ENCODE results near the gene MYO1C.
"Not testable (repeated sequence)": the region's sequence is repeated elsewhere in the genome, so short reads cannot be mapped to it uniquely, and the experiment has no call there.

MYO1C gene

GRCh38 chr17:1464186-1464585 is 28.3 kb downstream of the MYO1C start:
- no peak for DNase-seq (ENCODE audit: low read depth)

GRCh38 chr17:1462164-1463112 is 30.0 kb downstream of the MYO1C start:
- no peak for DNase-seq (ENCODE audit: low read depth)

- no peak for DNase-seq (ENCODE audit: low read depth)
These were observed 31.1 kb downstream of the MYO1C start for GRCh38 chr17:1461198-1461944.

- no peak for DNase-seq (ENCODE audit: low read depth)
These were observed 32.3 kb downstream of the MYO1C start for GRCh38 chr17:1460233-1460632.

GRCh38 chr17:1455797-1456599 is 36.5 kb downstream of the MYO1C start, which contains the start of gene CRK:
TSS of gene CRK (minus strand) at chr17:1456232. CDS start at chr17:1456117, 115 bp downstream.
- peak; percentile 94 for DNase-seq (ENCODE audit: low read depth)

- no peak for DNase-seq (ENCODE audit: low read depth)
These were observed 37.1 kb downstream of the MYO1C start for GRCh38 chr17:1455291-1455796.

GRCh38 chr17:1454541-1454940 is 37.9 kb downstream of the MYO1C start:
- DNase-seq (ENCODE audit: low read depth): no peak

- not testable (repeated sequence) for DNase-seq (ENCODE audit: low read depth)
These were observed 38.8 kb downstream of the MYO1C start for GRCh38 chr17:1453694-1454093.

- DNase-seq (ENCODE audit: low read depth): no peak
These were observed 39.6 kb downstream of the MYO1C start for GRCh38 chr17:1452836-1453235.

GRCh38 chr17:1450261-1450660 is 42.2 kb downstream of the MYO1C start:
- DNase-seq (ENCODE audit: low read depth): not testable (repeated sequence)

GRCh38 chr17:1449412-1449967 is 43.0 kb downstream of the MYO1C start:
- DNase-seq (ENCODE audit: low read depth): no peak

- DNase-seq (ENCODE audit: low read depth): no peak
These were observed 45.4 kb downstream of the MYO1C start for GRCh38 chr17:1447052-1447451.

- no peak for DNase-seq (ENCODE audit: low read depth)
These were observed 46.3 kb downstream of the MYO1C start for GRCh38 chr17:1446201-1446600.

- DNase-seq (ENCODE audit: low read depth): not testable (repeated sequence)
These were observed 46.8 kb downstream of the MYO1C start for GRCh38 chr17:1445695-1446094.

GRCh38 chr17:1442721-1443120 is 49.8 kb downstream of the MYO1C start:
- DNase-seq (ENCODE audit: low read depth): not testable (repeated sequence)

- DNase-seq (ENCODE audit: low read depth): no peak
These were observed 50.3 kb downstream of the MYO1C start for GRCh38 chr17:1442187-1442586.

GRCh38 chr17:1440921-1441320 is 51.6 kb downstream of the MYO1C start:
- no peak for DNase-seq (ENCODE audit: low read depth)

- DNase-seq (ENCODE audit: low read depth): no peak
These were observed 53.8 kb downstream of the MYO1C start for GRCh38 chr17:1438593-1439083.

GRCh38 chr17:1435326-1435725 is 57.2 kb downstream of the MYO1C start:
- no peak for DNase-seq (ENCODE audit: low read depth)

GRCh38 chr17:1434150-1434549 is 58.3 kb downstream of the MYO1C start:
- no peak for DNase-seq (ENCODE audit: low read depth)

- no peak for DNase-seq (ENCODE audit: low read depth)
These were observed 60.8 kb downstream of the MYO1C start for GRCh38 chr17:1431631-1432104.

All from stimulated activated CD8-positive, alpha-beta memory T cell treated with anti-CD3 and anti-CD28 coated beads, Interleukin-15, amount 100 ng/mL, for 1 hour (primary cell).